ENCODE results near the gene FZD8. TPM values are rescaled to one million over a fixed set of nuclear protein-coding genes. Genes with fewer than 3 reads are reported as not detected.

FZD8 gene
- polyA plus RNA-seq, 1 donor: 24.5 TPM

- DNase-seq: no peak
Measured at GRCh38 chr10:35600193-35600592, 41.9 kb downstream of the FZD8 start.

DNA sequence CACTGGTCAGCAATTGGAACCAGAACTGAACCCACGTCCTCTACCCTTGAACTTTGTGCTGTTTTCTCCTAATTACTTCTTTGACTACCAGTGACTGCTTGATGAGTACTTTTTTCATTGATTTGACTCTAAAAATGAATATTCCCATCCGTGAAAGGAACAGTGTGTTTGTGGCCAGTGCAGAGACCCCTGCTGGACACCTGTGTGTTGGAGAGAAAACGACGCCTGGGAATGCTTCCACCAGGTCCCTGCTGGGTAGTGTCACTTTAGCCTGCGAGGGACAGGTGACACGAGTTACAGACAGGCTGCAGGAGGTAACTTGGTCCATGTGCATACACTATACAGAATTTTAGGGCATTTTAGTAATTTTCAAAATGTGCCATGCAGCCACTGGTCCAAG is 43.7 kb downstream of the FZD8 start:
- no peak for DNase-seq

DNA sequence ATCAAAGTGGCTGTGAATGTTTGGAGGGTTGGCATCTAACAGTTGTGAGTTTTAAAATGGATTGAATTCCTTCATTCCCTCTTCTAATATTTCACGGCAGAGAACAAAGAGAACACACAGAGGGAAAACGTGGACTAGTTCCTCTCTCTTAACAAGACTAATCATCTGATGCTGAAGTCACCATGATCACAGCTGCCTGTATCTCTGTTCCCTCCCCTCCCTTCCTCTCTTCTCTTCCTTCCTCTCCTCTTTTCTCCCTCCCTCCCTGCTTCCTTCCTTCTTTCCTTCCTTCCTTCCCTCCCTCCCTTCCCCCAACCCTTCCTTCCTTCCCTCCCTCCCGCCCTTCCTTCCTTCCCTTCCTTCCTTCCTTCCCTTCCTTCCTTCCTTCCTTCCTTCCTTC is 47.0 kb downstream of the FZD8 start:
- no peak for DNase-seq

DNA sequence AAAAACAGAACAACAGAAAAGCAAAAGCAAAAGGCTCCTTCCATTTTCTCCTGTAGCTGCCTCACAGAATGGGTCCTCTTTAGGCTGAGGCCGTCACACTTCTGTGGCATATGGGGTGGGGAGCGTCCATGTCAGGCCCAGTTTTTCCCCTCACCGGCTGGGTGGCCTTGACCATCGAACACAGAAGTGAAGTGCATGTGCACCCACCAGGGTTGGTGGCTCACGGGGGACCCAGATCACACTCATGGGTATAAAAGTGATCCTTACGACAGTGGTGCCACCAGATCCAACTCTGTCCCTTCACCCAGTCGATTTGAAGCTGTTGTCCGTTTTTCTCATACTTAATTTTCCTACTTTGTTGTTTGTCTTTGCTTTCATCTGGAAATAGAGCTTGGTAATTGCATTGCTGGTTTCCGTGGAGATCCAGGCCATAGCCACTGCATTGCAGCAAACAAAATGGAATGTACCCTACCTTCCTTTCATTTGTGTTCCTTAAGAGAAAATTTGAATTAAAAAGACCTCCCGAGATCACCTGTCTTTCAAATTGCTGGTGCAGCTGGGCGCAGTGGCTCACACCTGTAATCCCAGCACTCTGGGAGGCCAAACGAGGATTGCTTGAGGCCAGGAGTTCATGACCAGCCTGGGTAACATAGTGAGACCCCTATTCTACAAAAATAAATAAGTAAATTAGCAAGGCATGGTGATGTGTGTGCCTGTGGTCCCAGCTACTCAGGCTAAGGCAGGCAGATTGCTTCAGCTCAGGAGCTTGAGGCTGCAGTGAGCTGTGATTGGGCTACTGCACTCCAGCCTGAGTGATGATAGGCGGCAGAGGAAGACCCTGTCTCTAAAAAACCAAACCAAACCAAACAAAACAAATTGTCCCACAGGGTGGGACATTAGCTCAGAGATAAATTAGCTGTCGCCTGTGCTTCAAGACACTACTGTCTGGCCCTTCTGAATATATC is 47.7 kb downstream of the FZD8 start:
- DNase-seq: no peak

- DNase-seq: no peak
Measured at GRCh38 chr10:35592441-35592840, 49.7 kb downstream of the FZD8 start.

DNA sequence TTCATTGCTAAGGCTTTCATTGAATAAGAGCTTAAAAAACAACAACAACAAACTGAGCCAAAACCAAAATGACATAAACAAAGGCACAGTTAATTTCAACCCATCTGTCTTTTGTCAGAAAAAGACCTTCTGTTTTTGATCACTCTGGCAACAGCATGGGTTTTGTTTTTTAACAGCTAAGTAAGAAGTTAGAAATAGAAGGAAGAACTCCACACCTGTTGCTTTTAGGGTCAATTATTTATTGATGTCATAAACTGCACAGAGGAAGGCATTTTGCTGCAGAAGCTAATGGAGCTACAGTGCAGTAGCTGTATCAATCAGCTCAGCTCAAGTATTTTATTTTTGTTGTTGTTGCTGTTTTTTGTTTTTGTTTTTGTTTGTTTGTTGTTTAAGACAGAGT is 53.3 kb downstream of the FZD8 start:
- no peak for DNase-seq

Other genes starting within 250 kb of the FZD8 start
- gene GJD4, start 37.0 kb downstream of the FZD8 start, polyA plus RNA-seq (ENCODE audit: insufficient read length): 4.2 TPM